Loucy (cell line): ENCODE results near the gene CYP19A1.

Source experiments
- EZH2phosphoT487 ChIP-seq: fragments of 200-600 bp; IDR thresholded peaks from 2 replicates; pipeline ENCODE4 v1.6.1; 2018; ENCODE audit warnings: antibody characterized with exemption, mild to moderate bottlenecking, moderate library complexity, borderline replicate concordance
- TF ChIP-seq, protein P1 (sequence below): fragments of 200-600 bp; sonication (generic); conservative IDR thresholded peaks from 2 replicates; pipeline ENCODE4 v1.5.1; 2014; ENCODE audit warnings: mild to moderate bottlenecking, antibody characterized with exemption, low read length

DNA sequence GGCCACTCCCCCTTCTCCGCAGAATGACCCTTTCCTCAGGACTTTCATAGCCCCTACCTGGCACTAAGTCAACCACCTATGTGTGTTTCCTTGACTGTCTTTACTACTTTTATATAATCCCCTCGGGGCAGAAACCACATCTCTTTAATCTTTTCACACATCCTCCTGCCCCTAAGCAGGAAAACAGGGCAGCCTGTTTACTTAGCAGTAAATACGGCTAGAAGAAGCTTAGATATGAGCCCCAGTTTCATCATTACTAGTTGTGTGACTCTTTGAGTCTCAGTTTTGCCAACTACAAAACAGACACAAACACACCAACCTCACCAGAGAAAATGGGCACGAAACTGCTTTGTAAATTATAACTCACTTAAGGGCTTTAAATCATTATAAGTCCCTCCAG is 98.3 kb downstream of the CYP19A1 start:
- TF ChIP-seq, protein P1, sequence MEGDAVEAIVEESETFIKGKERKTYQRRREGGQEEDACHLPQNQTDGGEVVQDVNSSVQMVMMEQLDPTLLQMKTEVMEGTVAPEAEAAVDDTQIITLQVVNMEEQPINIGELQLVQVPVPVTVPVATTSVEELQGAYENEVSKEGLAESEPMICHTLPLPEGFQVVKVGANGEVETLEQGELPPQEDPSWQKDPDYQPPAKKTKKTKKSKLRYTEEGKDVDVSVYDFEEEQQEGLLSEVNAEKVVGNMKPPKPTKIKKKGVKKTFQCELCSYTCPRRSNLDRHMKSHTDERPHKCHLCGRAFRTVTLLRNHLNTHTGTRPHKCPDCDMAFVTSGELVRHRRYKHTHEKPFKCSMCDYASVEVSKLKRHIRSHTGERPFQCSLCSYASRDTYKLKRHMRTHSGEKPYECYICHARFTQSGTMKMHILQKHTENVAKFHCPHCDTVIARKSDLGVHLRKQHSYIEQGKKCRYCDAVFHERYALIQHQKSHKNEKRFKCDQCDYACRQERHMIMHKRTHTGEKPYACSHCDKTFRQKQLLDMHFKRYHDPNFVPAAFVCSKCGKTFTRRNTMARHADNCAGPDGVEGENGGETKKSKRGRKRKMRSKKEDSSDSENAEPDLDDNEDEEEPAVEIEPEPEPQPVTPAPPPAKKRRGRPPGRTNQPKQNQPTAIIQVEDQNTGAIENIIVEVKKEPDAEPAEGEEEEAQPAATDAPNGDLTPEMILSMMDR = no peak
- no peak for TF ChIP-seq EZH2phosphoT487
